SK-N-SH (cell line): ENCODE data around the gene SFMBT2. TPM values are rescaled to one million over a fixed set of nuclear protein-coding genes. Genes with fewer than 3 reads are reported as not detected.

ENCODE experiments used
- CTCF ChIA-PET: fragments of 300-600, 350-600 bp; formaldehyde crosslinking; extraction: SDS; loops from one replicate; lab custom pipeline; 2021; lab: Yijun Ruan, JAX
- POLR2A ChIA-PET: fragments of 350-600 bp; sonication (Branson Sonifier 250); formaldehyde crosslinking; extraction: SDS; loops from one replicate; lab custom pipeline; 2020; ENCODE audit warnings: antibody characterized with exemption, inconsistent platforms; lab: Yijun Ruan, JAX
- DNase-seq: peaks from one replicate; pipeline ENCODE4 v3.0.0; 2012
- H2AFZ ChIP-seq: fragments of 200-600 bp; sonication (generic); 2 replicates; pipeline ENCODE4 v1.8.1; 2016; ENCODE audit warnings: antibody characterized with exemption, mild to moderate bottlenecking, low read depth
- H3F3A ChIP-seq: fragments of 200-600 bp; sonication (generic); replicated peaks from 2 replicates; pipeline ENCODE3; 2016; ENCODE audit warnings: antibody characterized with exemption, mild to moderate bottlenecking; ENCODE audit not compliant: insufficient read depth
- H3K27ac ChIP-seq, 2 experiments: fragments of 200-500 bp in 1 of 2; fragments of 200-600 bp in 1 of 2; sonication (Bioruptor generic) in 1 of 2; sonication (generic), shearing (Covaris generic) in 1 of 2; 2 replicates each; pipeline versions ENCODE4 v1.5.1 to v1.6.1; 2014 to 2016; ENCODE audit warnings: low read depth in 2 of 2, inconsistent platforms in 1 of 2, low read length in 1 of 2, mild to moderate bottlenecking in 1 of 2, mixed read lengths in 1 of 2
- H3K27me3 ChIP-seq: fragments of 200-600 bp; sonication (generic), shearing (Covaris generic); 2 replicates; pipeline ENCODE4 v1.6.1; 2016; ENCODE audit warnings: mixed run types; ENCODE audit not compliant: insufficient read depth
- H3K36me3 ChIP-seq, 2 experiments: fragments of 200-500 bp in 1 of 2; fragments of 200-600 bp in 1 of 2; sonication (Bioruptor generic) in 1 of 2; sonication (generic) in 1 of 2; replicated peaks in 1 of 2; 2 replicates each; pipeline versions ENCODE3 to v1.5.1; 2014 to 2016; ENCODE audit warnings: low read length in 1 of 2, mild to moderate bottlenecking in 1 of 2; ENCODE audit not compliant: insufficient read depth in 2 of 2, control insufficient read depth in 1 of 2
- H3K4me1 ChIP-seq, 2 experiments: fragments of 200-500 bp in 1 of 2; fragments of 200-600 bp in 1 of 2; sonication (Bioruptor generic) in 1 of 2; sonication (generic), shearing (Covaris generic) in 1 of 2; 2 replicates each; pipeline versions ENCODE4 v1.5.1 to v1.6.1; 2014 to 2016; ENCODE audit warnings: low read depth in 1 of 2, low read length in 1 of 2, mixed run types in 1 of 2; ENCODE audit not compliant: insufficient read depth in 2 of 2, control insufficient read depth in 1 of 2
- H3K4me2 ChIP-seq: fragments of 200-600 bp; sonication (generic), shearing (Covaris generic); 2 replicates; pipeline ENCODE4 v1.6.1; 2017; ENCODE audit warnings: mixed run types
- H3K4me3 ChIP-seq, 2 experiments: fragments of 200-500 bp in 1 of 2; fragments of 200-600 bp in 1 of 2; sonication (Bioruptor generic) in 1 of 2; sonication (generic), shearing (Covaris generic) in 1 of 2; 2 replicates each; pipeline versions ENCODE4 v1.5.1 to v1.8.1; 2014 to 2016; ENCODE audit warnings: low read depth in 2 of 2, inconsistent platforms in 1 of 2, low read length in 1 of 2, mild to moderate bottlenecking in 1 of 2, mixed read lengths in 1 of 2, moderate library complexity in 1 of 2
- H3K79me2 ChIP-seq: fragments of 200-600 bp; sonication (generic); 2 replicates; pipeline ENCODE4 v1.8.1; 2017; ENCODE audit warnings: mild to moderate bottlenecking; ENCODE audit not compliant: insufficient read depth
- H3K9ac ChIP-seq: fragments of 200-600 bp; sonication (generic); 2 replicates; pipeline ENCODE4 v1.6.1; 2017; ENCODE audit warnings: mixed run types
- H3K9me2 ChIP-seq: fragments of 200-600 bp; sonication (generic); 2 replicates; pipeline ENCODE4 v1.6.1; 2017; ENCODE audit warnings: mixed run types
- H3K9me3 ChIP-seq: fragments of 200-600 bp; sonication (generic); 2 replicates; pipeline ENCODE4 v1.6.1; 2017; ENCODE audit warnings: mixed run types, mild to moderate bottlenecking, moderate library complexity
- H4K20me1 ChIP-seq: fragments of 200-600 bp; sonication (generic); 2 replicates; pipeline ENCODE4 v1.6.1; 2017; ENCODE audit warnings: mild to moderate bottlenecking, mixed run types; ENCODE audit not compliant: insufficient read depth
- CHD2 ChIP-seq: fragments of 150-350 bp; IDR thresholded peaks from 2 replicates; pipeline ENCODE4 v1.6.1; 2018; ENCODE audit warnings: low read length; ENCODE audit not compliant: partially characterized antibody
- ELF1 ChIP-seq: IDR thresholded peaks from 2 replicates; pipeline ENCODE4 v1.4.0; 2012
- EZH2phosphoT487 ChIP-seq: fragments of 200-600 bp; sonication (generic); IDR thresholded peaks from 2 replicates; pipeline ENCODE4 v1.6.1; 2017; ENCODE audit warnings: low read depth, mixed run types, mild to moderate bottlenecking, antibody characterized with exemption, moderate library complexity, borderline replicate concordance
- FOXM1 ChIP-seq: IDR thresholded peaks from 2 replicates; pipeline ENCODE4 v1.4.0; 2012; ENCODE audit warnings: low read depth, mild to moderate bottlenecking
- GABPA ChIP-seq: IDR thresholded peaks from 2 replicates; pipeline ENCODE4 v1.4.0; 2012; ENCODE audit warnings: low read depth, mild to moderate bottlenecking
- GATA2 ChIP-seq: sonication (generic); formaldehyde crosslinking; IDR thresholded peaks from 2 replicates; pipeline ENCODE4 v1.5.0; 2020; ENCODE audit warnings: mild to moderate bottlenecking, missing genetic modification reagents
- JUND ChIP-seq: IDR thresholded peaks from 2 replicates; pipeline ENCODE4 v1.4.0; 2012
- MEF2A ChIP-seq: IDR thresholded peaks from 2 replicates; pipeline ENCODE4 v1.4.0; 2012; ENCODE audit warnings: low read depth, borderline replicate concordance
- NFIC ChIP-seq: IDR thresholded peaks from 2 replicates; pipeline ENCODE4 v1.4.0; 2012; ENCODE audit warnings: borderline replicate concordance
- POLR2AphosphoS5 ChIP-seq: IDR thresholded peaks from 2 replicates; pipeline ENCODE4 v1.6.1; 2012; ENCODE audit warnings: low read depth, low read length
- RAD21 ChIP-seq: IDR thresholded peaks from 2 replicates; pipeline ENCODE4 v1.6.1; 2012; ENCODE audit warnings: mild to moderate bottlenecking, low read length
- RCOR1 ChIP-seq: fragments of 150-350 bp; IDR thresholded peaks from 2 replicates; pipeline ENCODE4 v1.6.1; 2017; ENCODE audit warnings: antibody characterized with exemption, low read length
- RFX5 ChIP-seq: IDR thresholded peaks from 2 replicates; pipeline ENCODE4 v1.6.1; 2012; ENCODE audit warnings: mild to moderate bottlenecking, improper control_type of control experiment, low read length
- TCF12 ChIP-seq: IDR thresholded peaks from 2 replicates; pipeline ENCODE4 v1.4.0; 2012
- TEAD4 ChIP-seq: IDR thresholded peaks from 2 replicates; pipeline ENCODE4 v1.4.0; 2012; ENCODE audit warnings: mild to moderate bottlenecking, borderline replicate concordance; ENCODE audit not compliant: insufficient read depth
- YY1 ChIP-seq: IDR thresholded peaks from 2 replicates; pipeline ENCODE4 v1.4.0; 2012; ENCODE audit warnings: low read depth, mild to moderate bottlenecking
- WGBS: methylation state at CpG from one replicate; pipeline ENCODE4 v1.1.6; 2017; ENCODE audit warnings: low lambda C conversion rate; 5-methylcytosine and 5-hydroxymethylcytosine counted together
- polyA plus RNA-seq, 3 experiments: library from polyadenylated mRNA; depleted of rRNA; stranded (reverse); fragments of >200 nt; gene quantifications; 2 replicates each; pipeline ENCODE4 v1.2.3, GENCODE V29; 2012
- TF ChIP-seq, protein P1 (sequence below): fragments of 150-350 bp; IDR thresholded peaks from 2 replicates; pipeline ENCODE4 v1.6.1; 2017; ENCODE audit warnings: antibody characterized with exemption, low read length, low read depth, borderline replicate concordance
- TF ChIP-seq, protein P2 (sequence below): IDR thresholded peaks from 2 replicates; pipeline ENCODE4 v1.4.0; 2012; ENCODE audit warnings: low read depth, borderline replicate concordance
- TF ChIP-seq, protein P3 (sequence below): IDR thresholded peaks from 2 replicates; pipeline ENCODE4 v1.4.0; 2012; ENCODE audit warnings: low read depth
- TF ChIP-seq, protein P4 (sequence below): IDR thresholded peaks from 2 replicates; pipeline ENCODE4; 2012
- TF ChIP-seq, protein P5 (sequence below): fragments of 200-600 bp; sonication (generic); IDR thresholded peaks from 2 replicates; pipeline ENCODE4 v1.6.1; 2017; ENCODE audit warnings: antibody characterized with exemption, mild to moderate bottlenecking, moderate library complexity

The SFMBT2 gene
- polyA plus RNA-seq, 1 of the 3 experiments (the other 2 are of a cell fraction) = 0.20 TPM

DNA sequence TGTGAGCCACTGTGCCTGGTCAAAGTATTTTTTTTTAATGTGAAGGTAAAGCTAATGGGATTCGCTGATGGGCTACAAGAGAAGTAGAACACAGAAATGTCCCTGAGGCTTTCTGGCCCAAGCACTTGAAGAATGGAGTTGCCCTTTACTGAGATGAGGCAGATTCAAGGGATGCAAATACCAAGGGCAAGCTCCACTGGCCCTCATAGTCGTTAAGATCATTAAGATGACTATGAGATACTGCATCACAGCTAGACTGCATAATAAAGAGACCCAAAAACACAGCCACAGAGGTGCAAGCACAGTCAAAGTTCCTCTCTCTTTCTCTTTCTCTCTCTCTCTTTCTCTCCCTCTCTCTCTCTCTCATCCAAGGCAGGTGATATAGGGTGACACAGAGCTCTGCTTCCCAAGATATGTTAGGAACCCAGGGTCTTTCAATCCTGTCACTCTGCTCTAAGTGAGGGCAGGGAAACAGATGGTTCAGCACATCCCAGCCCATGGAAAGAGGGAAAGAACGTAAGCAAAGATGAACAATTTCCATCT is 117.4 kb downstream of the SFMBT2 start:
- H2AFZ ChIP-seq = no peak overlapping the region
- ChIA-PET POLR2A (no interaction called here), CTCF (interaction anchor here (0.9 kb wide), 1 partner anchor 124 kb away, joined by 3 read pairs; no protein-coding TSS in a partner anchor)
- no peaks in the 10 kb centered on the region for H3K9me2 ChIP-seq
- no peaks in the 10 kb centered on the region for H3F3A ChIP-seq
- H3K27me3 ChIP-seq = no peaks in the 10 kb centered on the region
- no peak overlapping the region for H3K4me3 ChIP-seq
- peaks cover 0 to 2% of the 10 kb centered on the region in 2 experiments; a peak in 1 of 4 replicates for H3K4me1 ChIP-seq
- no peak overlapping the region for H3K9ac ChIP-seq
- TF ChIP-seq EZH2phosphoT487 (no peak), RCOR1 (no peak), MEF2A (no peak), FOXM1 (no peak), GATA2 (CRISPR knock-in tag) (no peak), RAD21 (no peak), RFX5 (no peak), YY1 (no peak)
- TF ChIP-seq, protein P1, sequence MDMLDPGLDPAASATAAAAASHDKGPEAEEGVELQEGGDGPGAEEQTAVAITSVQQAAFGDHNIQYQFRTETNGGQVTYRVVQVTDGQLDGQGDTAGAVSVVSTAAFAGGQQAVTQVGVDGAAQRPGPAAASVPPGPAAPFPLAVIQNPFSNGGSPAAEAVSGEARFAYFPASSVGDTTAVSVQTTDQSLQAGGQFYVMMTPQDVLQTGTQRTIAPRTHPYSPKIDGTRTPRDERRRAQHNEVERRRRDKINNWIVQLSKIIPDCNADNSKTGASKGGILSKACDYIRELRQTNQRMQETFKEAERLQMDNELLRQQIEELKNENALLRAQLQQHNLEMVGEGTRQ = no peak
- TF ChIP-seq, protein P2, sequence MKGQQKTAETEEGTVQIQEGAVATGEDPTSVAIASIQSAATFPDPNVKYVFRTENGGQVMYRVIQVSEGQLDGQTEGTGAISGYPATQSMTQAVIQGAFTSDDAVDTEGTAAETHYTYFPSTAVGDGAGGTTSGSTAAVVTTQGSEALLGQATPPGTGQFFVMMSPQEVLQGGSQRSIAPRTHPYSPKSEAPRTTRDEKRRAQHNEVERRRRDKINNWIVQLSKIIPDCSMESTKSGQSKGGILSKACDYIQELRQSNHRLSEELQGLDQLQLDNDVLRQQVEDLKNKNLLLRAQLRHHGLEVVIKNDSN = no peak
- TF ChIP-seq, protein P3, sequence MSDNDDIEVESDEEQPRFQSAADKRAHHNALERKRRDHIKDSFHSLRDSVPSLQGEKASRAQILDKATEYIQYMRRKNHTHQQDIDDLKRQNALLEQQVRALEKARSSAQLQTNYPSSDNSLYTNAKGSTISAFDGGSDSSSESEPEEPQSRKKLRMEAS = no peak
- no peak for DNase-seq
- no peaks in the 10 kb centered on the region for H3K9me3 ChIP-seq
- H3K79me2 ChIP-seq = no peaks in the 10 kb centered on the region
- H4K20me1 ChIP-seq = no peaks in the 10 kb centered on the region
- no peak overlapping the region for H3K4me2 ChIP-seq
- WGBS = 30% methylated on average over 3 of the region's 3 CpGs
- no peaks in the 10 kb centered on the region for H3K36me3 ChIP-seq
- no peak overlapping the region for H3K27ac ChIP-seq

DNA sequence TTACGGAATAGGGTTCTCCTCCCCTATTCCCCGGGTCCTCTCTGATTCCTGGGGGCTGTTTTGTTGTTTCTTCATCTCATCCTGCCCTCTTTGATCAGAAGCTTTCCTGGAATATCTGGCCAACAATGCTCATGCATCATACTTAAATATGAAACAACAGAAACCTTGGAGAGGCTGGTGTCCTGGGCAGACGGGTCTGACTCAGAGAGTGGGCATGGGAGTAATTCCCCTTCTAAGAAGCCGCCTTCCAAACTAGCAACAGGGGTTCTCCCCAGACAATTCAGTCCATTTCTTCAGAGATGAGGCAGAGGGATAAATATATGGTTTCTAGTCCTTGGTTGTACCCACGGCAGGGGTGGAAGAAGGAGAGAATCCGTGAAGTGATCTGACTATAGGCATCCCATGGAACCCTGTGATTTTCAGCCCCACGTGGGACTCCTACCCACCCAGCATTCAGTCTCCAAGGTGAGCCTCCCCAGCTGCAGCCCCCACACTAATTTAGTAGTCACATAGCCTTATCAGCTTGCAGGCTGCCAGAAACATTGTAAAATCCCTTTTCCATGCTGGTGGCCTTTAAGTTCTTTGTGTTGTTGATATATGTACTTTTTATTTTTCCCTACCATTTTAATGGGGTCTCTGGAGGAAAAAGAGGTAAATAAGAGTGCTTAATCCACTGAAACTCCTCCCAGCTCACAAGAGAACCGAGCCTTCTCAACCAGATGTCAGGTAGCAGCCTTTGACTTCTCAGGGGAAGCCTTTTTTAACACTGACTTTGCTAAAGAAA is 119.2 kb downstream of the SFMBT2 start:
- Histone ChIP-seq H3K4me2 (no peak overlapping the region), H2AFZ (no peak overlapping the region), H3K79me2 (no peaks in the 10 kb centered on the region), H3K27ac (no peak overlapping the region), H3K36me3 (no peaks in the 10 kb centered on the region), H3F3A (no peaks in the 10 kb centered on the region), H4K20me1 (no peaks in the 10 kb centered on the region), H3K4me3 (no peak overlapping the region), H3K9ac (no peak overlapping the region), H3K27me3 (no peaks in the 10 kb centered on the region), H3K9me3 (no peaks in the 10 kb centered on the region), H3K4me1 (no peaks in the 10 kb centered on the region; a peak in 1 of 4 replicates), H3K9me2 (no peaks in the 10 kb centered on the region)
- POLR2A ChIA-PET = no interaction called here
- DNase-seq = no peak
- WGBS = 34% methylated on average over 8 of the region's 8 CpGs
- CTCF ChIA-PET = no interaction called here
- no peak for TF ChIP-seq JUND
- TF ChIP-seq, protein P3 = no peak
- no peak for TF ChIP-seq RCOR1
- no peak for TF ChIP-seq POLR2AphosphoS5
- TF ChIP-seq CHD2 = no peak
- no peak for TF ChIP-seq NFIC
- TF ChIP-seq, protein P4, sequence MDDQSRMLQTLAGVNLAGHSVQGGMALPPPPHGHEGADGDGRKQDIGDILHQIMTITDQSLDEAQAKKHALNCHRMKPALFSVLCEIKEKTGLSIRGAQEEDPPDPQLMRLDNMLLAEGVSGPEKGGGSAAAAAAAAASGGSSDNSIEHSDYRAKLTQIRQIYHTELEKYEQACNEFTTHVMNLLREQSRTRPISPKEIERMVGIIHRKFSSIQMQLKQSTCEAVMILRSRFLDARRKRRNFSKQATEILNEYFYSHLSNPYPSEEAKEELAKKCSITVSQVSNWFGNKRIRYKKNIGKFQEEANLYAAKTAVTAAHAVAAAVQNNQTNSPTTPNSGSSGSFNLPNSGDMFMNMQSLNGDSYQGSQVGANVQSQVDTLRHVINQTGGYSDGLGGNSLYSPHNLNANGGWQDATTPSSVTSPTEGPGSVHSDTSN = no peak
- TF ChIP-seq TEAD4 = no peak
- no peak for TF ChIP-seq GABPA
- TF ChIP-seq, protein P5, sequence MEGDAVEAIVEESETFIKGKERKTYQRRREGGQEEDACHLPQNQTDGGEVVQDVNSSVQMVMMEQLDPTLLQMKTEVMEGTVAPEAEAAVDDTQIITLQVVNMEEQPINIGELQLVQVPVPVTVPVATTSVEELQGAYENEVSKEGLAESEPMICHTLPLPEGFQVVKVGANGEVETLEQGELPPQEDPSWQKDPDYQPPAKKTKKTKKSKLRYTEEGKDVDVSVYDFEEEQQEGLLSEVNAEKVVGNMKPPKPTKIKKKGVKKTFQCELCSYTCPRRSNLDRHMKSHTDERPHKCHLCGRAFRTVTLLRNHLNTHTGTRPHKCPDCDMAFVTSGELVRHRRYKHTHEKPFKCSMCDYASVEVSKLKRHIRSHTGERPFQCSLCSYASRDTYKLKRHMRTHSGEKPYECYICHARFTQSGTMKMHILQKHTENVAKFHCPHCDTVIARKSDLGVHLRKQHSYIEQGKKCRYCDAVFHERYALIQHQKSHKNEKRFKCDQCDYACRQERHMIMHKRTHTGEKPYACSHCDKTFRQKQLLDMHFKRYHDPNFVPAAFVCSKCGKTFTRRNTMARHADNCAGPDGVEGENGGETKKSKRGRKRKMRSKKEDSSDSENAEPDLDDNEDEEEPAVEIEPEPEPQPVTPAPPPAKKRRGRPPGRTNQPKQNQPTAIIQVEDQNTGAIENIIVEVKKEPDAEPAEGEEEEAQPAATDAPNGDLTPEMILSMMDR = no peak
- TF ChIP-seq MEF2A = no peak
- no peak for TF ChIP-seq ELF1
- TF ChIP-seq TCF12 = no peak
- TF ChIP-seq RAD21 = no peak
- no peak for TF ChIP-seq EZH2phosphoT487
- TF ChIP-seq, protein P2 = no peak
- no peak for TF ChIP-seq GATA2 (CRISPR knock-in tag)
